Endothelial cell of umbilical vein (primary cell): Measurements from ENCODE around the gene KRT83.

Source experiments
- CTCF ChIP-seq, 2 donors: IDR thresholded peaks; 1 replicate in 1 of 2; 2 replicates in 1 of 2; pipeline ENCODE4 v1.5.1; 2011; ENCODE audit warnings: low read length in 2 of 2, mild to moderate bottlenecking in 2 of 2, moderate library complexity in 2 of 2, control low read depth in 1 of 2, inconsistent platforms in 1 of 2, low read depth in 1 of 2; ENCODE audit not compliant: insufficient read depth in 1 of 2; ENCODE audit errors: extremely low read depth in 1 of 2
- POLR2AphosphoS5 ChIP-seq: IDR thresholded peaks from 2 replicates; pipeline ENCODE4 v1.6.1; 2012; ENCODE audit warnings: low read depth, mild to moderate bottlenecking, control low read depth, low read length, moderate library complexity; ENCODE audit not compliant: insufficient read depth

- TF ChIP-seq CTCF (IDR thresholded peaks at IDR 0.05; ENCODE audit: extremely low read depth in 1 of 2, insufficient read depth in 1 of 2, low read depth in 1 of 2, low read length in 2 of 2), result no peak
- no peak for TF ChIP-seq POLR2AphosphoS5
Measured at GRCh38 chr12:52347551-52348510, 26.6 kb upstream of the KRT83 start.
